ENCODE measurements around the gene TSPAN4. TPM values are rescaled to one million over a fixed set of nuclear protein-coding genes. Genes with fewer than 3 reads are reported as not detected.
A peak's percentile ranks its signal among the peaks of the same experiment; 100 is the strongest.

The TSPAN4 gene
- total and polyA plus RNA-seq, 8 donors: 46.9 to 132 (median 73.8) TPM

- Histone ChIP-seq H3K4me3 (no peak overlapping the region), H3K9me3 (no peaks in the 10 kb centered on the region), H3K27ac (peak overlapping the region in 1 of 2 donors; percentile 31), H3K36me3 (peaks cover 0 to 25% of the 10 kb centered on the region in 2 donors), H3K27me3 (no peaks in the 10 kb centered on the region), H3K4me1 (peaks cover 3 to 6% of the 10 kb centered on the region in 2 donors)
- DNase-seq (peak in 3 of 4 donors; percentile 63 to 95 (median 85)), ATAC-seq (peak; percentile 47)
- intact Hi-C loops (cut with DNase I): no loop called here
- TF ChIP-seq CTCF (IDR thresholded peaks at IDR 0.05): no peak
These were observed 16.9 kb downstream of the TSPAN4 start for GRCh38 chr11:859394-860131.

GRCh38 chr11:860234-861104 is 17.8 kb downstream of the TSPAN4 start:
- Histone ChIP-seq H3K36me3 (peaks cover 0 to 31% of the 10 kb centered on the region in 2 donors), H3K4me3 (no peak overlapping the region), H3K9me3 (no peaks in the 10 kb centered on the region), H3K4me1 (peaks cover 3 to 6% of the 10 kb centered on the region in 2 donors), H3K27me3 (no peaks in the 10 kb centered on the region), H3K27ac (peak overlapping the region in 1 of 2 donors; percentile 31)
- ATAC-seq: no peak
- TF ChIP-seq CTCF (IDR thresholded peaks at IDR 0.05): no peak
- no peak for DNase-seq
- intact Hi-C loops (cut with DNase I): no loop called here

- Histone ChIP-seq H3K4me3 (no peak overlapping the region), H3K4me1 (peaks cover 3 to 6% of the 10 kb centered on the region in 2 donors), H3K36me3 (peaks cover 0 to 32% of the 10 kb centered on the region in 2 donors), H3K9me3 (no peaks in the 10 kb centered on the region), H3K27ac (no peak overlapping the region), H3K27me3 (no peaks in the 10 kb centered on the region)
- ATAC-seq (no peak), DNase-seq (no peak)
- intact Hi-C loops (cut with DNase I): no loop called here
- TF ChIP-seq CTCF (IDR thresholded peaks at IDR 0.05): no peak
These were observed 18.4 kb downstream of the TSPAN4 start for GRCh38 chr11:861105-861479.

- DNase-seq (no peak), ATAC-seq (no peak)
- Histone ChIP-seq H3K27me3 (no peaks in the 10 kb centered on the region), H3K27ac (no peak overlapping the region), H3K4me1 (peaks cover 0 to 3% of the 10 kb centered on the region in 2 donors), H3K4me3 (no peak overlapping the region), H3K36me3 (peaks cover 0 to 43% of the 10 kb centered on the region in 2 donors), H3K9me3 (no peaks in the 10 kb centered on the region)
- intact Hi-C loops (cut with DNase I): no loop called here
- no peak for TF ChIP-seq CTCF (IDR thresholded peaks at IDR 0.05)
These were observed 19.5 kb downstream of the TSPAN4 start for GRCh38 chr11:862081-862661.

GRCh38 chr11:862696-863022 is 20.0 kb downstream of the TSPAN4 start:
- no peaks in the 10 kb centered on the region for H3K9me3 ChIP-seq
- DNase-seq: no peak
- no peaks in the 10 kb centered on the region for H3K27me3 ChIP-seq
- H3K27ac ChIP-seq: no peak overlapping the region
- H3K36me3 ChIP-seq: peaks cover 0 to 43% of the 10 kb centered on the region in 2 donors
- no peak for ATAC-seq
- intact Hi-C loops (cut with DNase I): no loop called here
- no peak overlapping the region for H3K4me3 ChIP-seq
- peaks cover 0 to 3% of the 10 kb centered on the region in 2 donors for H3K4me1 ChIP-seq
- no peak for TF ChIP-seq CTCF (IDR thresholded peaks at IDR 0.05)
